NCI-H748 treated with DMSO at 0.1 percent for 48 hours (cell line): ENCODE data around the gene C5orf22.
"Not testable (repeated sequence)": the region's sequence is repeated elsewhere in the genome, so short reads cannot be mapped to it uniquely, and the experiment has no call there.

Source experiments
- DNase-seq: peaks from one replicate; lab custom pipeline; 2025; lab: John Stamatoyannopoulos, UW

Gene C5orf22

DNA sequence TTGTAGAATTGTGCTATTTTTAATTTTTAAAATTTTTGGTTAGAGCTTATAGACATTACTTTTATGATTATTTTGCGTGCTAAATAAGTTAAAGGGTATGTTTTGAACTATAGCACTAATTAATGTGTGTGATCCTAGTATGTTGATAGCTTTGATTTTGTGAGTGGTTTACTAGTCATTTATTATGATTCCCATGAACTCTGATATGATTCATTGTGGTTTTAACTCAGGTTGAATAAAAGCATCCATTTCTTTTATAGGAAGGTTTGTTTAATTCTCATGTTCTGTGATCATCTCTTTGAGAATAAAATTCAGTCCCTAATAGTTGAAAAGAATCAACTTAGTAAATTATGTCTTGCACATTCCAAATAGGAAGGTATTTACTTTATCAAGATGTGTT, 22.5 kb downstream of the C5orf22 start:
- no peak for DNase-seq

DNA sequence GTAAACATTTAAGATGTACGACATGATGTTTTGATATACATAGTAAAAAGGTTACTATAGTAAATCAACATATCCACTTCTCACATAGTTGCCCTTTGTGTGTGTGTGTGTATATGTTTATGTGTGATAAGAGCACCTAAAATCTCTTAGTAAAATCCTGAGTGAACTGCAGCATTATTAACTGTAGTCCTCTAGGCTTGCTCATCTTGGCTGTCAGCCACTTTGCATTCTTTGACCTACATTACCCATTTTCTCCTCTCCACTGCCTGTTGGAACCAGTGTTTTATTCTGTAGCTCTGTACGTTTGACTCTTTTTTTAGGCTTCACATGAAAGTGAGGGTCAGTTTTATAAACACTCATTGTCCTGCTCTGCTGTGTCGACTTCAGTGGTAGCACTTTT, 24.4 kb downstream of the C5orf22 start:
- no peak for DNase-seq

DNA sequence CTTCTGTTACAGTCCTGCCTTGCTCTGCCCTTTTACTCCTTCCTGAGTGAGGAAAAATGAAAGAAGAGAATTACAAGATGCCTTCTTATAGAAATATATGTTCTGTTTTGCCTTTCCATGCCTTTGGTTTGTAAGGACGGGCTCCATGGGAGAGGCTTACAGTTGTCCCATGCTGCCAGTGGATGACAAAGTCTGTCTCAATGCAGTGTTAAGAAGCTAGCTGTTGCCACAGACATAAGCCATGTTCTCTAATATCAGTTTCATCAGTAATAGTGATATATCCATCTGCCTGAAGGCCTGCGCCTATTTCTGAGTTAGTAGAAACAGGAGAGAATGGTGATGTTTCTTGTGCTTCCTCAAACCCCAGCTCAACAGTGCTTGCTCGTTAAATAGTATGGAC, 27.8 kb downstream of the C5orf22 start:
- DNase-seq: no peak

GRCh38 chr5:31561946-31562345, 29.8 kb downstream of the C5orf22 start:
- no peak for DNase-seq

DNA sequence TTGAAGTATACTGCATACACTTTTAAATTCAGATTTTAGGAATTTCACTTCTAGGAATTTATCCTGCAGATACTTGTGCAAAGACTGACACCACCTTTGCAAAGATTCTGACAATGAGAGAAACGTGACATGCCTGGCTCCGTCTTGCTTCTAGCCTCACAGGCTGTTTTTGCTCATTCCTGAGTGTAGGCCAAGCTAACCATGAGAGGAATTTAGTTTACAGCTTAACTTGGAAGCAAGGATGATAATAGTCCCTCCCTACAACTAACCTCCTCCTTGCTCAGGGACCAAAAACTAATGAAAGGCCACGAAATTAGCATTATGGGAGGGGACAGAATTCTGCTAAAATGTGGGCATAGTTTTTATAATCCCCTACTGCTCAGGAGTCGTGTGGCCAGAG, 31.1 kb downstream of the C5orf22 start:
- no peak for DNase-seq

DNA sequence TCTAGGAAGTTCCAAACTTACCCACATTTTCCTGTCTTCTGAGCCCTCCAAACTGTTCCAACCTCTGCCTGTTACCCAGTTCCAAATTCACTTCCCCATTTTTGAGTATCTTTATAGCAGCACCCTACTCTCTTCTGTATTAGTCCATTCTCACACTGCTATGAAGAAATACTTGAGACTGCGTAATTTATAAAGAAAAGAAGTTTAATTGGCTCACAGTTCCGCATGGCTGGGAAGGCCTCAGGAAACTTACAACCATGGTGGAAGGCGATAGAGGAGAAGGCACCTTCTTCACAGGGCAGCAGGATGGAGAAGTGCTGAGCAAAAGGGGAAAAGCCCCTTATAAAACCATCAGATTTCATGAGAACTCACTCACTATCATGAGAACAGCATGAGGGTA, 34.3 kb downstream of the C5orf22 start:
- DNase-seq: not testable (repeated sequence)

DNA sequence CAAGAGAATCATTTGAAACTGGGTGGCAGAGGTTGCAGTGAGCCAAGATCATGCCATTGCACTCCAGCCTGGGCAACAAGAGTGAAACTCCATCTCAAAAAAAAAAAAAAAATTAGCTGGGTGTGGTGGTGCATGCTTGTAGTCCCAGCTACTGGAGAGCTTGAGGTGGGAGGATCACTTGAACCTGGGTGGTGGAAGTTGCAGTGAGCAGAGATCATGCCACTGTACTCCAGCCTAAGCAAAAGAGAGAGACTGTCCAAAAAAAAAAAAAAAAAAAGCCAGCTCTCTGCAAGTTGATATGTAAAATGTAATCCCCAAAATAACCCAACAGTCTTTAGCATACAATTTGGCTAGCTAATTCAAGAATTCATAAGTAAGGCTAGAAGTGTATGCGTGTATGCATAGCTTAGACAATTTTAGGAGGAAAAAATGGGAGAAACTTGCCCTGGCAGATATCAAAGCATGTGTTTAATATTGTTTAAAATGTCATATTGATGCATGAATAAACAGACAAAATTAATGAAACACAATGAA, 36.3 kb downstream of the C5orf22 start:
- DNase-seq: no peak

- no peak for DNase-seq
These were observed 37.0 kb downstream of the C5orf22 start for GRCh38 chr5:31569068-31569467.

- DNase-seq: no peak
These were observed 41.5 kb downstream of the C5orf22 start for GRCh38 chr5:31573494-31574142.

DNA sequence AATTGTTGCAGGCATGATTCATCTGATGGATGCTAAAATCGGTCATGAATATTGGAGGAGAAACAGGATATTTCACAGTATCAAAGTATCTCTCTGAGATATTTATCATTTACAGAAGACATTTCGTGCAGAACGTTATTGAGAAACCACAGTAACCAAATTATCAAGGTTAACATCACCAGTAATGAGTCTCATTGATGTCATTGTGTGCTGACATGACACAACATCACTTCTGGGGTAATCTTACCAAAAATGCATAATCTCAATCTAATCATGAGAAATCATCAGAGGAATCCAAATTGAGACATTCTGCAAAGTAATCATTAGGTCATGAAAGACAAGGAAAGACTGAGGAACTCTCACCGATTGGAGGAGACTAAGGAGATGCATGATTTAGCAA, 42.7 kb downstream of the C5orf22 start:
- no peak for DNase-seq

GRCh38 chr5:31577438-31577837, 45.3 kb downstream of the C5orf22 start:
- DNase-seq: no peak

- no peak for DNase-seq
These were observed 47.5 kb downstream of the C5orf22 start for GRCh38 chr5:31579558-31579957.

GRCh38 chr5:31581498-31582099, 49.5 kb downstream of the C5orf22 start:
- peak; percentile 59 for DNase-seq

GRCh38 chr5:31583129-31583528, 51.0 kb downstream of the C5orf22 start:
- DNase-seq: no peak

DNA sequence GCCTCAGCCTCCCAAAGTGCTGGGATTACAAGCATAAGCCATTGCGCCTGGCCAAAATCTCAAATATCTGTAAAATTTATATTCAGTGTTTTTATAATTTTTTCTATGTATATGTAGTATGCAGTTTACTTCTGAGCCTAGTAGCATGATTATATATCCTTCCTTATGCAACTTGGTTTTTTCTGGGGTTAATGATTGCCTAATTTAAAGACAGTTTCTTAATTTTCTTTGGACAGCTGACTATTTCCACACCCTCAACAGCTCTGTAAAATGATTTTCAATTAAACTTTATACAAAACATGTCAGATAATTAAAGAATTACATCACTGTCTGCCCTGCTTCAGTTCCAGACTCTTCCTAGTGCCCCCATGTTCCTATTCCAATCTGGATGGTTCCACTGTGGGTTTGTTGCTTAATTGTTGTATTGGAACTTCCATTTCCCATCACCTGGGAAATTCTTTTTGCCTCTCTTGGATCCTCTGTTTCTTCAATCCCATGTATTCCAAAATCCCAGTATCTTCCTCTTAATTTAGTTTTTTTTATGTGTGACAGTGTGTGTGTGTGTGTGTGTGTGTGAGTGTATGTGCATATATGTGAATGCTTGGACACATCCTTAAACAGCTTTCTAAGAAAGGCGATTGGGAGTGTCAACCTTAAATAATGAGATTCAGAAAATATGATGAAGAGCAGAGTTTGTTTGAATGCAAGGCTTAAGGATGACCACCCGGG, 53.2 kb downstream of the C5orf22 start:
- DNase-seq: no peak

DNA sequence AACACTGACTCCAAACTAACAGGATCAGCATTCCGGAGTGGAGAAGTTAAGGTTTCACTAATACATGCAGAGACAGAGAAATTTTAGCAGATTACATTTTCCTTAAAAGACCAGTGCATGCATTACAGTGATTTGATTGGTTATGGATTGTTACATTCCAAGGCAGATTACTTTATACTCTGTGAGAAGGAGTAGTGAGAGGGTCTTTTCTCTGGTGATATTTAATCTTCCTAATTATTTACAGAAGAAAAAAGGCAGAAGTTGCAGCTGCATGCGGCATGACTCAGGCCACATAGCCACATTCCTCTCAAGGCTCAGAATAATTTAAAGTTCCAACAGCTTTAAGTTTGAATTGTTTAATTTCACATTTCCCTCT, 53.8 kb downstream of the C5orf22 start:
- no peak for DNase-seq

DNA sequence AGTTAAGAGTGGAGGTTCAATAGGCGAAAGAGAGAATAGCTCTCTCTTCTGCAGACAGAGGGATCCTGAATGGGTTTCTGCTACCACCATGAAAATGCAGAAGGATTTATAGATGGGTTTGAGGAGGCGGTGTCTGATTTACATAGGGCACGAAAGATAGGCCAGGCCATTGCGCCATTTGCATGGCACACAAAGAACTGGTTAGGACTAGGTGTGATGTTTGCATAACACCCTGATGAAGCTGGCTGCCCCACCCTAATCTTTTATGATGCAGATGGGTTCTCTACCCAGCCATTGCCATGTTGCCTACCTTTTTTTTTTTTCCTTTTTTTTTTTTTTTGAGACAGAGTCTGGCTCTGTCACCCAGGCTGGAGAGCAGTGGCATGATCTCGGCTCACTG, 55.4 kb downstream of the C5orf22 start:
- no peak for DNase-seq

GRCh38 chr5:31593665-31594064, 61.6 kb downstream of the C5orf22 start:
- no peak for DNase-seq

- DNase-seq: no peak
These were observed 64.3 kb downstream of the C5orf22 start for GRCh38 chr5:31596354-31596753.

DNA sequence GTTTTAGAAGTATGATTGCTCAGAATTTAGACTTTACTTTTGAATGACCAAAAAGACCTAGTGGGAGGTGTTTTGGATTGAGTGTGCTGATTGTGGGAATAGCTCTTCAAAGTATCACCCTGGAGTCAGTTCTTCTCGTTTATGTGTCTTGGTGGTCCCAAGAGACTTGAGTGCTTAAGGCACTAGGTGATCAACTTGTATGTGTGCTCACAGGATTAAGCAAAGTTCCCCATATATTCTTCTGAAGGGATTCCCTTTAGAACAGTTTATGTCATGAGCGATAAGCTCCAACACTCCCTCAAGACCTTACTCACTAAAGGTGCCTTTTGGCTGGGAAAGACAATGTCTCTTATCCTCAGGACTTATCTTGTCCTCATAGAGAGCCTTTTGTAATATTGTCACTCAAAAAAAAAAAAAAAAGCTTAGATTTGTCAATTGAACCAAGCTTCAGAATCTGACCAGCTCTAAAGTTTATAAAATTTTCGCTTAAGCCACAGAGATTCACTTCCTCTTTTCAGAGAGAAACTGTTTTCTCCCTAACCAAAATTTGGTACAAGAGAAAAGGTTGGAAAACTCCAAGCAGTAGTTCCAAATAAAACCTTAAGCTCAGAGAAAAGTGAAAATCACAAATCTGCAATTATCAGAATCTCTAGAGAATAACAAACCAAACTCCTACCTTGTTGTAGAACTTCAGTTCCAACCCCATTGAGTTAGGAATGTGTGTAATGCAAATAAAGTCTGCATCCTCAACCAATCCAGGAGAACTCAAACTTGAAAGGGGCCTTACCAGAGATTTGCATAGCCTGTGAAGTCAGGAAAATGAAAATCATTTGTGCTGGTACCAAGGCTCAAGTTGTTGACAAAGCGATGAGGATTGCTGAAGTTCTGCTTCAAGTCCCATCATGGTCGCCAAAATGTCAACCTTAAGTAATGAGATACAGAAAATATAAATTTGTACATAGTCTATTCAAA, 66.8 kb downstream of the C5orf22 start:
- no peak for DNase-seq

GRCh38 chr5:31602305-31602704, 70.2 kb downstream of the C5orf22 start:
- not testable (repeated sequence) for DNase-seq

DNA sequence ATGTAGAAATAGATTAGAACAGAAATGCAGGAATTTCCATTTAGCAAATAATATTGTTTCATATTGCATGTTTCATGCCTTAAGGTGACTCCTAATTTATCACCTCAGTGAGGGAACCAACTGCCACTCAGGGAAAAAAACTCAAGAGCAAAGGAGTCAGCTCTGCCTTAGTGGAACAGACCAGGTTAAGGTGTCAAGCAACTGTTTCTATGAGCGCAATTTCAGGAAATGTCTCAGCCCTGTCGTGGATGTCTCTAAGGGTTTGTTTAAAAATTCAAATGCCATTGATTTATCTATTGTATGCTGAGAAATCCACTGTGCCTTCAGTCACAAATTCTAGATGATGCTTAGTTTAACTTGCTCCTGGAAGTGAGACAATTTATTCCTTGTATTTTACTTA, 72.1 kb downstream of the C5orf22 start:
- no peak for DNase-seq
